Measurements from ENCODE around the gene PIGZ. TPM values are rescaled to one million over a fixed set of nuclear protein-coding genes. Genes with fewer than 3 reads are reported as not detected.

Gene PIGZ
- total and polyA plus RNA-seq, 2 donors from 2014 or later, result 1.4 to 3.5 TPM

DNA sequence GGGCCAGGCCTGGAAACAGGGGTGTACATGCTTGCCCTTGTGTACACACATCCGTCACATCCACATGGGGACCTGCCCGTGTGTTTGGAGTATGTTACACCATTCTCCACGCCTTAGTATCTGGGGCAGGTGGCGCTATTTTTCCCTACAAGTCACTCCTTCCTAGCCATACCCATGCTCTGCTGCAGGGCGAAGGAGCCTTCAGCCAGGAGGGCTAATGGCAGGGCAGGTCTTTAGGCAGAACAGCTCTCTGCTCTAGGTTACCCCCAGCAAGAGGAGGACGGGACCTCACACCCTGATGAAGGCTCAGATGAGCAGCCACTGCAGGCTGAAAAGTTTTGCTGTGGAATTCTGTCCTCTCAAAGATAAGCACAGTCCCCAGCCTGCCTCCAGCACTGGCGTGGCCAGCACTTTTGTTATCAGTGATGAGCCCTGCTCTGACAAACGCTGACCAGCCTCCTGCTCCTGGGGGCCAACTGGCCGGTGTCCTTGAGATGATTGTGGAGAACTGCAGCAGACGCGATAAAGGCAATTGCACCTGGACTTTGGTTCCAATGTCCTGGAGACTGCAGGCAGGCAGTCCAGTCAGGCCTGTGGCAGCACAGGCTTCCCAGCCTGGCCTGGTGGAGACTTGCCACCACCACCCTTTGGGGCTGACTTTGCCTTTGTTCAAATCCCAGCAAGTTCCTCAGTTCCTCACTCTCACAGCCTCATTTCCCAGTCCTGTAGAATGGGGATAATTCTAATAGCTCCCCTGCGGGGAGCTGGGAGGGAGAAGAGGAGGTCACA, 19.8 kb upstream of the PIGZ start:
- TF ChIP-seq, protein P1, sequence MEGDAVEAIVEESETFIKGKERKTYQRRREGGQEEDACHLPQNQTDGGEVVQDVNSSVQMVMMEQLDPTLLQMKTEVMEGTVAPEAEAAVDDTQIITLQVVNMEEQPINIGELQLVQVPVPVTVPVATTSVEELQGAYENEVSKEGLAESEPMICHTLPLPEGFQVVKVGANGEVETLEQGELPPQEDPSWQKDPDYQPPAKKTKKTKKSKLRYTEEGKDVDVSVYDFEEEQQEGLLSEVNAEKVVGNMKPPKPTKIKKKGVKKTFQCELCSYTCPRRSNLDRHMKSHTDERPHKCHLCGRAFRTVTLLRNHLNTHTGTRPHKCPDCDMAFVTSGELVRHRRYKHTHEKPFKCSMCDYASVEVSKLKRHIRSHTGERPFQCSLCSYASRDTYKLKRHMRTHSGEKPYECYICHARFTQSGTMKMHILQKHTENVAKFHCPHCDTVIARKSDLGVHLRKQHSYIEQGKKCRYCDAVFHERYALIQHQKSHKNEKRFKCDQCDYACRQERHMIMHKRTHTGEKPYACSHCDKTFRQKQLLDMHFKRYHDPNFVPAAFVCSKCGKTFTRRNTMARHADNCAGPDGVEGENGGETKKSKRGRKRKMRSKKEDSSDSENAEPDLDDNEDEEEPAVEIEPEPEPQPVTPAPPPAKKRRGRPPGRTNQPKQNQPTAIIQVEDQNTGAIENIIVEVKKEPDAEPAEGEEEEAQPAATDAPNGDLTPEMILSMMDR (IDR thresholded peaks at IDR 0.05; ENCODE audit: borderline replicate concordance, extremely low read depth, insufficient read depth), result no peak
- Histone ChIP-seq H3K27ac (ENCODE audit: low read depth in 2 of 2, low read length in 2 of 2) (no peak overlapping the region), H3K36me3 (ENCODE audit: control insufficient read depth in 2 of 3, insufficient read depth in 3 of 3, low read length in 3 of 3) (no peaks in the 10 kb centered on the region), H3K9me3 (ENCODE audit: control insufficient read depth in 2 of 3, insufficient read depth in 1 of 3, low read length in 3 of 3) (peaks cover 0 to 3% (median 0%) of the 10 kb centered on the region in 3 donors), H3K4me1 (ENCODE audit: control insufficient read depth in 2 of 3, insufficient read depth in 2 of 3, low read depth in 1 of 3, low read length in 3 of 3) (no peaks in the 10 kb centered on the region), H3K9ac (ENCODE audit: low read length in 3 of 3) (no peak overlapping the region), H3K4me3 (ENCODE audit: low read length in 3 of 3) (no peak overlapping the region), H3K27me3 (ENCODE audit: control insufficient read depth, insufficient read depth, low read length) (no peaks in the 10 kb centered on the region)
- DNase-seq (peak in 2 of 5 donors; percentile 18 to 39), FAIRE-seq (no peak)
- intact Hi-C loops (cut with DNase I), result no loop called here

DNA sequence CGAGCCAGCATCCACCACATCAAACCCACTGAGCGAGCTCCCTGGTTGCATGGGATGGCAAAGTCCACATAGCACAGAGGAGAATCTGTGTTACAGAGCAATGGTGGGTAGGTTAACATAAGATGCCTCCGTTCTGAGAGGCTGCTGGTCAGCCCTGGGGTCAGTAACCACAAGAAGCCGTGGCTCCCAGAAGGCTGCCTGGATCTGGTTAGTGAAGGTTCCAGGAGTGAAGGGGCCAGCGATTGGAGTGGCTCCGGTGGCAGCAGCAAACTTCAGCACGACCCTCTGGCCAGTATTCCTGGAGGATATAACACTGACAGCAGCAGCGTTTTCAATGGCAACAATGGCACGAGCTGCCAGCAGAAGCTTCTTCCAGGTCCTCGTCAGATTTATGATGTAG, 18.4 kb upstream of the PIGZ start:
- H3K36me3 ChIP-seq (ENCODE audit: control insufficient read depth in 2 of 3, insufficient read depth in 3 of 3, low read length in 3 of 3), result no peaks in the 10 kb centered on the region
- intact Hi-C loops (cut with DNase I), result no loop called here
- TF ChIP-seq, protein P1 (IDR thresholded peaks at IDR 0.05; ENCODE audit: borderline replicate concordance, extremely low read depth, insufficient read depth), result no peak
- no peak overlapping the region for H3K4me3 ChIP-seq (ENCODE audit: low read length in 3 of 3)
- H3K9me3 ChIP-seq (ENCODE audit: control insufficient read depth in 2 of 3, insufficient read depth in 1 of 3, low read length in 3 of 3), result peaks cover 0 to 6% (median 0%) of the 10 kb centered on the region in 3 donors
- H3K27ac ChIP-seq (ENCODE audit: low read depth in 2 of 2, low read length in 2 of 2), result no peak overlapping the region
- DNase-seq (no peak), FAIRE-seq (no peak)
- no peaks in the 10 kb centered on the region for H3K27me3 ChIP-seq (ENCODE audit: control insufficient read depth, insufficient read depth, low read length)
- no peaks in the 10 kb centered on the region for H3K4me1 ChIP-seq (ENCODE audit: control insufficient read depth in 2 of 3, insufficient read depth in 2 of 3, low read depth in 1 of 3, low read length in 3 of 3)
- no peak overlapping the region for H3K9ac ChIP-seq (ENCODE audit: low read length in 3 of 3)

DNA sequence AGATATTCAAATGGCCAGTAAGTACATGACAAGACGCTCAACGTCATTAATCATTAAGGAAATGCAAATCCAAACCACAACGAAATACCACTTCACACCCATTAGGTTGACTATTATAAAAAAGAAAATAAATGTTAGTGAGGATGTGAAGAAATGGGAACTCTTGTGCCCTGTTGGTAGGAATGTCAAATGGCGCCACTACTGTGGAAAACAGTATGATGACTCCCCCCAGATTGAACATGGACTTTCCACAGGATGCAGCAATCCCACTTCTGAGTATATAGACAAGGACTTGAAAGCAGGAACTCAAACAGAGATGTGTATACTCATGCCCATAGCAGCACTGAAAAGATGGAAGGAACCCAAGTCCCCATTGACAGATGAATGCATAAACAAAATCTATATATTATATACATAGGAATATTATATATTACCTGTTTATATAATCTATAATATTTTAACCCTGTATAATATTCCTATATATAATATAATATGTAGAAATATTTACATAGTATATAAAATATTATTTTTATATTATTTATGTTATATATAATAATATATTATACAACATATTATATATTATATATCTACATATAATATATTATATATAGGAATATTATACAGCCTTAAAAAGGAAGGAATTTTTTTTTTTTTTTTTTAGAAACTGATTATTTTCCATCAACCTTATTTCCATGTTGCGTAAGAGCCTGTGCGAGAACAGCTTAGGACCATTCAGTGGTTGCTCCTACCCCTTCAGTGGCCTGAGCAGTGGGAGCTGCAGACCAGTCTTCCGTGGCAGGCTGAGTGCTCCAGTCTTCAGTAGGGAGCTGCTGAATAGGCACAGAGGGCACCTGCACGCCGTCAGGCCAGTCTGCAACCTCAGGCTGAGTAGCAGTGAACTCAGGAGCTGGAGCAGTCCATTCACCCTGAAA, 17.6 kb upstream of the PIGZ start:
- TF ChIP-seq, protein P1 (IDR thresholded peaks at IDR 0.05; ENCODE audit: borderline replicate concordance, extremely low read depth, insufficient read depth), result no peak
- no peak overlapping the region for H3K4me3 ChIP-seq (ENCODE audit: low read length in 3 of 3)
- no peak overlapping the region for H3K9ac ChIP-seq (ENCODE audit: low read length in 3 of 3)
- peak; percentile 44 for FAIRE-seq
- no peaks in the 10 kb centered on the region for H3K4me1 ChIP-seq (ENCODE audit: control insufficient read depth in 2 of 3, insufficient read depth in 2 of 3, low read depth in 1 of 3, low read length in 3 of 3)
- no peaks in the 10 kb centered on the region for H3K36me3 ChIP-seq (ENCODE audit: control insufficient read depth in 2 of 3, insufficient read depth in 3 of 3, low read length in 3 of 3)
- H3K27ac ChIP-seq (ENCODE audit: low read depth in 2 of 2, low read length in 2 of 2), result no peak overlapping the region
- peaks cover 0 to 6% (median 0%) of the 10 kb centered on the region in 3 donors for H3K9me3 ChIP-seq (ENCODE audit: control insufficient read depth in 2 of 3, insufficient read depth in 1 of 3, low read length in 3 of 3)
- no peak for DNase-seq
- H3K27me3 ChIP-seq (ENCODE audit: control insufficient read depth, insufficient read depth, low read length), result no peaks in the 10 kb centered on the region
- intact Hi-C loops (cut with DNase I), result no loop called here

All from kidney (tissue), 14 donors.